Measurements from ENCODE around the gene NOL3.

Gene NOL3

GRCh38 chr16:67129422-67129821 is 40.9 kb upstream of the NOL3 start:
- H3K4me3 ChIP-seq (replicated peaks; ENCODE audit: insufficient read depth, low read length): no peak overlapping the region
- H3K27me3 ChIP-seq (ENCODE audit: insufficient read depth, poor library complexity, severe bottlenecking): no peaks in the 10 kb centered on the region
- TF ChIP-seq SPI1 (IDR thresholded peaks at IDR 0.05; ENCODE audit: borderline replicate concordance, low read depth) (no peak), CTCF (IDR thresholded peaks at IDR 0.05; ENCODE audit: insufficient read depth, low read length) (no peak), REST (IDR thresholded peaks at IDR 0.05; ENCODE audit: insufficient replicate concordance, low read depth) (no peak), GABPA (IDR thresholded peaks at IDR 0.05; ENCODE audit: low read depth) (no peak), POLR2AphosphoS5 (IDR thresholded peaks at IDR 0.05; ENCODE audit: low read depth) (no peak)
- H3K27ac ChIP-seq (replicated peaks): no peak overlapping the region
- no peak for DNase-seq (ENCODE audit: low read depth in 1 of 2, low spot score in 1 of 2)

- Histone ChIP-seq H3K27me3 (ENCODE audit: insufficient read depth, poor library complexity, severe bottlenecking) (no peaks in the 10 kb centered on the region), H3K4me3 (replicated peaks; ENCODE audit: insufficient read depth, low read length) (no peak overlapping the region), H3K27ac (replicated peaks) (no peak overlapping the region)
- no peak for DNase-seq (ENCODE audit: low read depth in 1 of 2, low spot score in 1 of 2)
- TF ChIP-seq CTCF (IDR thresholded peaks at IDR 0.05; ENCODE audit: insufficient read depth, low read length) (no peak), GABPA (IDR thresholded peaks at IDR 0.05; ENCODE audit: low read depth) (no peak), SPI1 (IDR thresholded peaks at IDR 0.05; ENCODE audit: borderline replicate concordance, low read depth) (no peak), POLR2AphosphoS5 (IDR thresholded peaks at IDR 0.05; ENCODE audit: low read depth) (no peak), REST (IDR thresholded peaks at IDR 0.05; ENCODE audit: insufficient replicate concordance, low read depth) (no peak)
These were observed 32.7 kb upstream of the NOL3 start for GRCh38 chr16:67137605-67138004.

- DNase-seq (ENCODE audit: low read depth in 1 of 2, low spot score in 1 of 2): no peak
- no peak for TF ChIP-seq CTCF (IDR thresholded peaks at IDR 0.05; ENCODE audit: insufficient read depth, low read length)
- no peak for TF ChIP-seq GABPA (IDR thresholded peaks at IDR 0.05; ENCODE audit: low read depth)
- TF ChIP-seq REST (IDR thresholded peaks at IDR 0.05; ENCODE audit: insufficient replicate concordance, low read depth): no peak
- TF ChIP-seq SPI1 (IDR thresholded peaks at IDR 0.05; ENCODE audit: borderline replicate concordance, low read depth): no peak
- TF ChIP-seq POLR2AphosphoS5 (IDR thresholded peaks at IDR 0.05; ENCODE audit: low read depth): no peak
- Histone ChIP-seq H3K27me3 (ENCODE audit: insufficient read depth, poor library complexity, severe bottlenecking) (no peaks in the 10 kb centered on the region), H3K4me3 (replicated peaks; ENCODE audit: insufficient read depth, low read length) (no peak overlapping the region), H3K27ac (replicated peaks) (no peak overlapping the region)
These were observed 28.9 kb upstream of the NOL3 start for GRCh38 chr16:67141391-67141790.
